Measurements from ENCODE around the gene CYP46A1. TPM values are rescaled to one million over a fixed set of nuclear protein-coding genes. Genes with fewer than 3 reads are reported as not detected.

Gene CYP46A1
- total and polyA plus RNA-seq, 8 donors = 1.2 to 6.8 (median 5.5) TPM

DNA sequence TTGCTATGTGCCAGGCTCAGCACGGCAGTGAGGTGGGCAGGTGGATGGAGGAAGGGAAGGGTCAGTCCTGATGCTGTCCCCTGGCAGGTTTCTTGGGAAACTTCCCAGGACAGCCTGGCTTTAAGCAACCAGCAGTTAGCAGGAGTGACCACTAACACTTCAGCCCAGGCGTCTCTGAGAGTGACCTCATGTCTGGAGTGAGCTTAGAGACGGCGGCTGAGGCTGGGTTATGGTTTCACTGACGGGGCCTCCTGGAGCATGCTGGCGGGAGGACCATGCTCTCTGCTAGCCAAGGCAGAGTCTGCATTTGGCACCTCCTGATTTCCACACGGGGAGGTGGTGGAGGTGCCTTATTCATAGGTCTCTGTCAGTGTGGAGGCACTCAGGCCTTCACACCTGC lies 36.7 kb upstream of the CYP46A1 start:
- DNase-seq = peak in 1 of 4 donors; percentile 39
- TF ChIP-seq, protein P1, sequence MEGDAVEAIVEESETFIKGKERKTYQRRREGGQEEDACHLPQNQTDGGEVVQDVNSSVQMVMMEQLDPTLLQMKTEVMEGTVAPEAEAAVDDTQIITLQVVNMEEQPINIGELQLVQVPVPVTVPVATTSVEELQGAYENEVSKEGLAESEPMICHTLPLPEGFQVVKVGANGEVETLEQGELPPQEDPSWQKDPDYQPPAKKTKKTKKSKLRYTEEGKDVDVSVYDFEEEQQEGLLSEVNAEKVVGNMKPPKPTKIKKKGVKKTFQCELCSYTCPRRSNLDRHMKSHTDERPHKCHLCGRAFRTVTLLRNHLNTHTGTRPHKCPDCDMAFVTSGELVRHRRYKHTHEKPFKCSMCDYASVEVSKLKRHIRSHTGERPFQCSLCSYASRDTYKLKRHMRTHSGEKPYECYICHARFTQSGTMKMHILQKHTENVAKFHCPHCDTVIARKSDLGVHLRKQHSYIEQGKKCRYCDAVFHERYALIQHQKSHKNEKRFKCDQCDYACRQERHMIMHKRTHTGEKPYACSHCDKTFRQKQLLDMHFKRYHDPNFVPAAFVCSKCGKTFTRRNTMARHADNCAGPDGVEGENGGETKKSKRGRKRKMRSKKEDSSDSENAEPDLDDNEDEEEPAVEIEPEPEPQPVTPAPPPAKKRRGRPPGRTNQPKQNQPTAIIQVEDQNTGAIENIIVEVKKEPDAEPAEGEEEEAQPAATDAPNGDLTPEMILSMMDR (IDR thresholded peaks at IDR 0.05) = no peak
- no peaks in the 10 kb centered on the region for H3K9me3 ChIP-seq
- peaks cover 3 to 10% of the 10 kb centered on the region in 2 donors for H3K4me1 ChIP-seq
- no peak for ATAC-seq
- H3K36me3 ChIP-seq = no peaks in the 10 kb centered on the region
- no peak overlapping the region for H3K27ac ChIP-seq
- peaks cover 0 to 42% of the 10 kb centered on the region in 2 donors for H3K27me3 ChIP-seq
- H3K4me3 ChIP-seq = no peak overlapping the region
- intact Hi-C loops (cut with DNase I) = no loop called here

DNA sequence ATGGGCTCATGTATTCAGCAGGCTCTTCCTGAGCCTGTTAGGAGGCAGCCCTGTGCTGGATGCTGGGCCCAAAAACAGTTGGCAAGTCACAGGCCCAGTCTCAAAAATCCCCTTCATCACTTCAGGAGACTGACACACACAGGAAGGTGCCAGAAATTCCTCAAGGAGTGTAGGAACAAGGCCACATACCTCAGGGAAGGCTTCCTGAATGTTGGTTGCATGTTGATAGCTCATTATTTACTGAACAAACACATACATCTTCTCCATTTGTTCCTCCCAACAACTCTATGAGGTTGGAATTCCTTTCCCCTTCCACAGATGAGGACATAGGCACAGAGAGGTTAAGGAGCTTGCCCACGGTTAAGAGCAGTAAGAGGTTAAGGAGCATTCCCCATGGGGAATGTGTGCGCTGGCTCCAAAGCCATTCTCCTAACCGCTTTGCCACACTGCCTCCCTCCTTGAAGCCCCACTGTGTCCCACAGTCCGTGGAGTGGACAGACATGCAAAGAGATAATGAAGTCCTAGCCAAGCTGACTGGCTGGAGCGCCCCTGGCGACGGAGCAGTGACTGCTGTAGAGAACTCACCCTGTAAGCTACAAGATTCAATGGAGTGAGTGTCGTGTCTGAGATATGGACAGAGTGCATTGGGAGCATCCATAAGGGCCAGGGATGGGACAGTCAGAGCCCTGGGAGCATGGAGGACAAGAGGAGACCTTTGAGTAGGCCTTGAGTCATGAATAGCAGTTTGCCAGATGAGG lies 35.9 kb upstream of the CYP46A1 start:
- Histone ChIP-seq H3K4me3 (no peak overlapping the region), H3K27ac (no peak overlapping the region), H3K36me3 (no peaks in the 10 kb centered on the region), H3K4me1 (peaks cover 3 to 10% of the 10 kb centered on the region in 2 donors), H3K27me3 (peaks cover 0 to 42% of the 10 kb centered on the region in 2 donors), H3K9me3 (no peaks in the 10 kb centered on the region)
- TF ChIP-seq, protein P1 (IDR thresholded peaks at IDR 0.05) = no peak
- peak in 1 of 4 donors; percentile 44 for DNase-seq
- ATAC-seq = no peak
- intact Hi-C loops (cut with DNase I) = no loop called here

DNA sequence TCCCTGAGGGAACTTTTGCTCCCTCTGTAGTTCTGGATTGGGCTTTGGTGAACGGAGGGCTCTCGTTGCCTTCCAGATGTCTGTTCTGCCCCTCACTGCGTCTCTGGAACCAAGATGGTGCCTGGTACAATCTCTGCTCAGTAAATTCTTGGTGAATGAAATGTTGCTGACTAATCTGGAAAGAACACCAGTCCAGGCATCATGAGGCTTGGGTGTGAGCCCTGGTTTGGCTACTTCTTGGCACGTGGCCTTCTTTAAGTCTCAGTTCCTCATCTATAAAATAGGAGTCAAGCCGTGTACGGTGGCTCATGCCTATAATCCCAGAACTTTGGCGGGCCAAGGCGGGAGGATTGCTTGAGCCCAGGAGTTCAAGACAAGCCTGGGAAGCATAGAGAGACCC lies 34.9 kb upstream of the CYP46A1 start:
- Histone ChIP-seq H3K4me3 (no peak overlapping the region), H3K4me1 (peaks cover 3 to 10% of the 10 kb centered on the region in 2 donors), H3K27me3 (peaks cover 0 to 36% of the 10 kb centered on the region in 2 donors), H3K27ac (no peak overlapping the region), H3K36me3 (no peaks in the 10 kb centered on the region), H3K9me3 (no peaks in the 10 kb centered on the region)
- peak in 1 of 4 donors; percentile 20 for DNase-seq
- intact Hi-C loops (cut with DNase I) = no loop called here
- TF ChIP-seq, protein P1 (IDR thresholded peaks at IDR 0.05) = no peak
- ATAC-seq = no peak

DNA sequence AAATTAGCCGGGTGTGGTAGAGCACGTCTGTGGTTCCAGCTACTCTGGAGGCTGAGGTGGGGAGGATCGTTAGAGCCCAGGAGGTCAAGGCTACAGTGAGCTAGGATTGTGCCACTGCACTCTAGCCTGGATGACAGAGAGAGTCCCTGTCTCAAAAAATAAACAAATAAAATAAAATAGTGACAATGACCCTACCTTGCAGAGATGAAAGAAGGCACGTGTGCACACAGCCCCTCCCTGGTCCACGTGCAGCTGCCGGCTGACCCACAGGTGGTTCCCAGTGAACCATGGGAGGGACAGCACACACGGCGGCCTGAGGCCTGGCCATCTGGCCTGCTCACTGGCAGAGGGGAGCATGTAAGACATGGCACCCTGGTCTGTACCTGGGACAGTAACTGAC lies 34.5 kb upstream of the CYP46A1 start:
- no peaks in the 10 kb centered on the region for H3K9me3 ChIP-seq
- intact Hi-C loops (cut with DNase I) = no loop called here
- peak in 1 of 4 donors; percentile 28 for DNase-seq
- H3K27ac ChIP-seq = no peak overlapping the region
- TF ChIP-seq, protein P1 (IDR thresholded peaks at IDR 0.05) = no peak
- peaks cover 0 to 32% of the 10 kb centered on the region in 2 donors for H3K27me3 ChIP-seq
- ATAC-seq = no peak
- no peaks in the 10 kb centered on the region for H3K36me3 ChIP-seq
- H3K4me3 ChIP-seq = no peak overlapping the region
- H3K4me1 ChIP-seq = peaks cover 3 to 10% of the 10 kb centered on the region in 2 donors

DNA sequence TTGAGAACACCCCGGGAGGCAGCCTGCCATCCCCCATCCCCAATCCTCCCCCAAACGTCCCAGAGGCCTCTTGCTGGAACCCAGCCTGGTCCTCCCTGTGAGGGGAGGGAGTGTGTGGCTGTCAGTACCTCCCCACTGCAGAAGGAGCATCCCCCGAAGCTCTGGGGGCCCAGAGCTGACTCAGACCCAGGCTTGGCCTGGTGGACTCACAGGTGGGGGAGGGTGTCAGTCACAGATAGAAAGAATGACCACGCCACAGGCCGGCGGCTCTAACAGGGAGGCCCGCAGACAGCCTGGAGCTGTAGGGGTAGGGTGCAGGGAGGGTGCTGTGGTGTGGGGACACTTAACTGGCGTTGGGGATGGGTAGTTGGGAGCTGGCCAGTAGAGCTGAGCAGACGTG lies 33.9 kb upstream of the CYP46A1 start:
- DNase-seq = peak in 1 of 4 donors; percentile 57
- Histone ChIP-seq H3K9me3 (no peaks in the 10 kb centered on the region), H3K4me1 (peaks cover 3 to 7% of the 10 kb centered on the region in 2 donors), H3K4me3 (no peak overlapping the region), H3K36me3 (no peaks in the 10 kb centered on the region), H3K27ac (no peak overlapping the region), H3K27me3 (peaks cover 0 to 27% of the 10 kb centered on the region in 2 donors)
- TF ChIP-seq, protein P1 (IDR thresholded peaks at IDR 0.05) = no peak
- no peak for ATAC-seq
- intact Hi-C loops (cut with DNase I) = no loop called here
